Loucy (cell line): ENCODE measurements around the gene RICTOR.

Experiments used
- CTCF ChIP-seq: fragments of 200-600 bp; sonication (generic); conservative IDR thresholded peaks from 2 replicates; pipeline ENCODE4 v1.5.1; 2014; ENCODE audit warnings: mild to moderate bottlenecking, antibody characterized with exemption, low read length
- EZH2phosphoT487 ChIP-seq: fragments of 200-600 bp; IDR thresholded peaks from 2 replicates; pipeline ENCODE4 v1.6.1; 2018; ENCODE audit warnings: antibody characterized with exemption, mild to moderate bottlenecking, moderate library complexity, borderline replicate concordance

- no peak for TF ChIP-seq CTCF
- no peak for TF ChIP-seq EZH2phosphoT487
Measured at GRCh38 chr5:39024005-39024404, 50.2 kb downstream of the RICTOR start.
